GOT3 (cell line): ENCODE results near the gene PLA2G2F.

Source experiments
- DNase-seq: peaks from one replicate; lab custom pipeline; 2025; ENCODE audit warnings: mixed read lengths; lab: John Stamatoyannopoulos, UW

Gene PLA2G2F

DNA sequence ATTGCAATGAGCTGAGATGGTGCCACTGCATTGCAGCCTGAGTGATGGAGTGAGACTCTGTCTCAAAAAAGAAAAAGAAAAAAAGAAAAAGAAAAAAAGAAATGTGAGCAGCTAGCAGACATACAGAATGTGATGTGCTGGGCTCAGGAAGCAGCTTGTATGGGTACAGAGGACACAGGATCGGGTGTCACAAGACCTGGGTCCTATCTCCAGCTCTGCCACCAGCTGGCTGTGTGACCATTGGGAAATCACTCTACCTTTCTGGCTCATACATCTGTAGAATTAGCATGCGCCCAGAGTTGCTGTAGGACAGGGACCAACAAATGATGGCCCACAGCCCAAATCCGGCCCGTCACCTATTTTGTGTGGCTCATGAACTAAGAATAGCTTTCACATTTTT is 50.5 kb downstream of the PLA2G2F start:
- DNase-seq = no peak

DNA sequence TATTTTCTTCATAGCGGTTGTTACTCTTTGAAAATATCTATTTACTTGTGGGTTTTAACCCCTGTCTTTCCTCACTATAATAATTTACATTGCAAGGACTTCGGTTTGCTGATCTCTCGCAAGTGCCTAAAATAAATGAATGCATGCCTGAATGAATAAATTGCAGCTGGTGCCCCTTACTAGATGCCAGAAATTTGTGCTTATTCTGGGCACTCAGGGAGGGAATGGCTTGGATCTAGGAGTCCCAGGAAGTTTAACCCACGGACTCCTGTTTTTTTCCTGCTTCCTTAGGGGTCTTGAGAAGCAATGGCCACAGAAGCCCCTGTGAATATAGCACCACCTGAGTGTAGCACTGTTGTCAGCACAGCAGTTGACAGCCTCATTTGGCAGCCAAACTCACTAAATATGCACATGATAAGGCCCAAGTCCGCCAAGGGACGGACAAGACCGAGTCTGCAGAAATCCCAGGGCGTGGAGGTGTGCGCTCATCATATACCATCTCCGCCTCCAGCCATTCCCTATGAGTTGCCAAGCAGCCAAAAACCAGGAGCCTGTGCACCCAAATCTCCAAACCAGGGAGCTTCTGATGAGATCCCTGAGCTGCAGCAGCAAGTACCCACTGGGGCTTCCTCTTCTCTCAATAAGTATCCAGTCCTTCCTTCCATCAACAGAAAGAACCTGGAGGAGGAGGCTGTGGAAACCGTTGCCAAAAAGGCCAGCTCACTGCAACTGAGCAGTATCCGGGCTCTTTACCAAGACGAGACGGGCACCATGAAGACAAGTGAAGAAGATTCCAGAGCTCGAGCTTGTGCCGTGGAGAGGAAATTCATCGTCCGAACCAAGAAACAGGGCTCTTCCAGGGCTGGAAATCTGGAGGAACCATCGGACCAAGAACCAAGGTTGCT is 51.4 kb downstream of the PLA2G2F start:
- no peak for DNase-seq

DNA sequence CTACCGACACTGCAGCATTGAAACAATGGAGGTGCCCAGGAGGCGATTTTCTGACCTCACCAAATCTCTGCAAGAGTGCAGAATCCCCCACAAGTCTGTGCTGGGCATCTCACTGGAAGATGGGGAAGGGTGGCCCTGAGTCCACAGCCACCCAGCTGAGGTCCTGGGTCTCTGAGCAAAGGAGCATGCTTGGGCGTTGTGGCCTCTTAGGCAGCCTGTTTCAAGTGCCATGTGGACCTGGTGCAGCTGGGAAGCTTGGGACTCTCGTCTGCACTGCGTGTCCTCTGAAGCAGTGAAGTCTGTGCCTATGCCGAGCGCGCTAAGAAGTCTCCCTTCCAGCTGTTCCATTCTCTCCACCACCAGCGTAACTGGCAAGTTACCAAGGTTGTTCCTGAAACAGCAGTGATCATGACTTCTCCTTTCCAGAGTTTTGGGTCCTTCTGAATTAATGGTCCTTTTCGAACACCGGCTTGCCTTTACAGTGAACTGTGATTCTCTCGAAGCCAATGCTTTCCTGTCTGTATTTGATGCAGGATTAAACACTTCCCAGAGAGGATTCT is 52.2 kb downstream of the PLA2G2F start:
- no peak for DNase-seq

DNA sequence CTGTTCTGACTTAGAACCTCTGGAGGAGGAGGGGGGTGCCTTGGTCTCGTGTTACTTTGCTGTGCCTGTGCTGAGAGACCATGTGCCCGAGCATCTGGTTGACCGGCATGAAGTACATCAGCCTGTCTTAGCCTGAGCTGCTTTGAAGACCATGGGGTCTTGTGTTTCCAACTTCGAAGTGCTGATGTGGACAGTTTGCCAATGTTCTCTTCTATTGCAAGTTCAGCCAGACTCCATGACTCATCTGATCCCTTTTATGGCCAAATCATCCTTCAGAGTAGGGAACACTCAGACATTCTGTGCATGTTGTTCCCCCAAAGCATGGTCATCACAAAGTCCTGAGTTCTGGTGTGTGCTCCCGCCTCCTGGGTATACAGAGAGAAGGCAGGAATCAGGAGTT is 53.2 kb downstream of the PLA2G2F start:
- DNase-seq = no peak

DNA sequence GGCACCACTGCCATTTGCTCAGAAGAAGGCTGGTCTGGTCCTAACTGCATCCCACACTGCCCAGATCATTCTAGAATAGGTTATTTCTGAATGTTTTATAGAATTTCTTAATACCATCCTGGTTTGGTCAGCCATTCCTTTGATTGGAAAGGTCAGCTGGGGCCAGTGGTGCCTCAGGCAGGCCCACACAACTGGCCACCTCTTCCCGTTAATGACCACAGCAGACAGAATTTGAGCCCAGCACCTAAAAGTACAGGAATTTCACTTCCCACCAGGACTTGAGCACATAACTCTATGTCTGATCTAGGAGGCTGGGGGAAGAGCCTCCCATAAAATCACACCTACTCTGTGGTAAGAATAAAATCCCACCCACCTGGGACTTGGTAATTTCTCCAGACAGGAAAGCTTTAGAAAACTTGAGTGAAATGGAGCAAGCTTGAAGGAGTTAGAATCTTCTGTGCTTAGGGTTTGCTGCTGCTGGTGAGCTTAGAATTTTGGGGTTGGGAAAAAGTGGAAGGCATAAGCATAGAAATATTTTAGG is 53.8 kb downstream of the PLA2G2F start:
- DNase-seq = no peak

DNA sequence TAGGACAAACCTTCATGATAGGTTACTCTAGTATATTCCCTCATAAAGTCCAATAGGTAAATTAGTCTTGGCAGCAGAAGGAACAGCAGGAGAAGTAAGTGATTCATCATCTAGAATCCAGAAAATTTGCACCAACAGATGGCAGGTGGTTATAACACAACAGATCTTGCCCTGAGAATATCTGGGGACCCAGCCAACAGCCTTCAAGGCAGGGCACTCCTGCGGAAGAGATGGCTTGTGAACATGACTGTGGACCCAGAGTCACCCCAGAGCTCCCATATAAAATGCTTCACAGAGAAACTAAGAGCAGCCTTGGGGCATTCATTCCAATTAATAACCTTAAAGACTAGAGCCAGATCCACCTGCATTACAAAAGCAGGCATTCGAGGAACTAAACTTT is 55.1 kb downstream of the PLA2G2F start:
- DNase-seq = no peak

DNA sequence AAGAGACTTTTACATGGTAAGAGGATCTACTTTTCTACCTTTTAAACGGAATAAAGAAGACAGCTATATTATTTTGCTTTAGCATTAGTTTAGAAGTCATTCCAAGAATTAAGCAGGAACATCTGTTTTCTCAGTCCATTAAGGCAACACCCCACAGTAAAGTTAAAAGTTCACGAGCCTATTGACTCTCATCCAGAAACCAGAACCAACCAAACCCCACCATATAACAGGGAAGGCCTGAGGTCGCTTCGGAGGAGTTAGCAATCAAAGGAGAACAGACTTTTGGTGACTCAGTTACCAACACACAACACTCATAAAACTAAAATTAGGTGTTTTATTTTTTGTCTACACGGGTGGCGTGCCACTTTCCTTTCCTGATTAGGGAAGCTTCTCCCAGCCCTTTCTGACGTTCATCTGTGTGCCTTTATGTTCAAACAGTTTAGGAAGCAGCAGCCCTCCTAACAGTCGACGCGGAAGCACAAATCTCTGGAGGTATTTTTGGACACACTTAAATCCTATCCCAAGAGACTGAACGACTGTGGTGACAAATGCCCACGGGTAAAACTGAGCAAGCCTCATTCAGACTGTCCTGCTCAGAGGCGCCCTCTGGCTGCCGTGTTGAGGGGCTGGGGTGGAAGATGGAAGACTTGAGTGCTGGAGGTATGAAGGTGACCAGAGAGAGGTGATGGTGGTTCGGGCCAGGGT is 55.8 kb downstream of the PLA2G2F start:
- no peak for DNase-seq

DNA sequence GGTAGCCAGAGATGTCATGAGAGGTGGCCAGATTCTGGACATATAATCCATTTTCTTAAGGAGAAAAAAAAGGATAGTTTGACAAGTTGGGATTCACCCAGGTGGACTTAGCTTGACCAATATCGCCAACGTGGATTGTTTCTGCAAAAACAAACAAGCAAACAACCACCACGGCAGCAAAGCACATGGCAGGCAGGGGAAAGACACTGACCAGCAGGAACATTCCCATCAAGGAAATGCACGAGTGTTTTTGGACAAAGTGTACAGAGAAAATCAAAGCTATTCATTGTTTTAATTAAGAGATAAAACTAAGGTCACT is 56.3 kb downstream of the PLA2G2F start:
- no peak for DNase-seq

DNA sequence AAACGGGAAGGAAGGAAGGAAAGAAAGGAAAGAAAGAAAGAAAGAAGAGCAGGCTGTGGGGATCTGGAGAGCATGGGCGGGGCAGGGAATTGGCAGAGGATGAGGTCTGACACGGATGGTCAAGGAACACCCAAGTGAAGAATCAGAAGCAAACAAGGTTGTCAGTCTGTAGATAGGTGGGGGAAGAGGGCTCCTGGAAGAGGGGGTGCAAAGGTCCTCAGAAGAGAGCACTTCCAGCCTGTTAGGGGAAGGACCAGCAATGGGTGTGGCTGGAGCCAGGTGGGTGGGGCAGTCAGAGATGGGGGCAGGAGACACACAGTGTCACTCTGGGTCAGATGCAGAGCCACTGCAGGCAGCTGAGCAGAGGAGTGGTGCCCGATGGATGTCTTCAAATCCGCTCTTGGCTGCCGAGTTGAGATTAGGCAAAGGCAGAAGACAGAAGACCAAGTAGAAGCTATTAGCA is 58.2 kb downstream of the PLA2G2F start:
- no peak for DNase-seq

DNA sequence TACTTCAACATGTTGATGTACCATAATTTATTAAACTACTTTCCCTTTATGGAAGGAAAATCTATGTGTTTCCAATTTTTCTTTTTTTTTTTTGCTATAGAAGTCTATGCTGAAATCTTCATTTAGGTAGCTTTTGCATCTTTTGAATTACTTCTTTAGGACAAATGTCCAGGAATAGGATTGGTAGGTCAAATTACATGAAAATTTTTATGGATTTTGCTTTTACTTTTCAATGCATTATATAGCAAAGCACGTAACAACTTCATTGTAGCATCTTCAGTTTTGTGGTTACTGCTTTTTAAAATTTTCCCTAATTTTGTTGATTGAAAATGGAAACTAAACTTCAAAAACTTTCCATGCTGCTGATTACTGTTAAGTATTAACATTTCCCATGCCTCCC is 59.2 kb downstream of the PLA2G2F start:
- no peak for DNase-seq

DNA sequence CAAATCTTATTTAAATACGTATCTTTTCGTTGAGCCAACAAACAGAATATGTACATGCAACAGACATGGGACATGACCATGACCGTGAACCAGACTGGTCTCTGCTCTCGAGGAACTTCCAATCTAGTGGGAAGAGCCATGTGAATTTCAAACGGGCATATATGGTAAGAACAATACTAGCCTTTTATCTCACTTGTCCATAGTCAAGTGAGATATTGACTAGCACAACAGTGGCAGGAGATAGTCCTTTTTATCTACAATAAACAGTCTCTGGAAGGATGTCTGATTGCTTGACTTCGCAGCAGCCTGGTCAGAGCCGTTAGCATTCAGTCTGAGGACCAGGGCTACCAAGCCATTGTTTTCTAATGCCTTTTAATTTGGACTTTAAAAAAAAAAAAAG is 59.8 kb downstream of the PLA2G2F start:
- no peak for DNase-seq

DNA sequence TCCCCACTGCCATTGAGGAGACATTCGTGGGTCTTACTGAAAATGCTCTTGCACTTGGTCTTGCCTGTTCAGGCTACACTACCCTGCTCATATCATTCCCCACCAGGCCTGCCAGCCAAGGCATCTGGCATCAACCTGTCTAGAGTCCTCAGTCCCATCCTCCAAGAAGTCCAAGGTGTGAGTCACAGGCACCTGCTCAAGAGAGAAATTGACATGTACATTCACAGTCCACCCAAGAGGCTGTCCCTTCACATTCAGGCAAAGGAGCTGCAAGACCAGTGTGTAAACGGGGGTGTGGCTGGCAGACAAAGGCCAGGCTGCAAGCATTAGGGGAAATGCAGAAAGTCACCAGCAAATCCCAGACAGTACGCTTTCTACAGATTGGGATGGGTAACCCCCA is 60.3 kb downstream of the PLA2G2F start:
- DNase-seq = no peak

DNA sequence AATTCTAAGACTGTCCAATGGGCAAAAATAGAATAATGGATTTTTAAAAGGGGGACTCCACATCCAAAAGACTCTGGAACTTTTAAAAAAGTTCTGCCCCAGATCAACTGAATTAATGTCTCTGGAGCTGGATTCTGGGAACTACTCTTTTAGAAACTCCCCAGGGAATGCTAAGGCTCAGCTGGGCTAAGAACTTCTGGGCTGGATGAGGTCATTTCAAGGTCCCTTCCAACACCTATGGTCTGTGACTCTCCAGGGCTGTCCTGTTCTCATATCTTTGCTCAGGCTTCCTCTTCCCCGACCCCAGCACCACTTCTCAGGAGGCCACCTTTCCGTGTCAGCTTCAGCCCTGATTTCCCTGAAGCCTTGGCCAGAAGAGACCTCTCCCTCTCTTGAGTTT is 60.7 kb downstream of the PLA2G2F start:
- no peak for DNase-seq
